ENCODE data around the gene FANCC. TPM values are rescaled to one million over a fixed set of nuclear protein-coding genes. Genes with fewer than 3 reads are reported as not detected.

Gene FANCC
- total RNA-seq, 2 experiments from 2014 or later: 5.7 to 6.3 TPM

GRCh38 chr9:95135756-95136155 is 181.8 kb downstream of the FANCC start:
- DNase-seq (no peak), ATAC-seq (ENCODE audit: poor library complexity) (no peak)
- Mint-ChIP-seq H3K27ac (no peak overlapping the region), H3K4me1 (ENCODE audit: low read depth) (no peaks in the 10 kb centered on the region), H3K27me3 (no peaks in the 10 kb centered on the region), H3K4me3 (no peak overlapping the region), H3K36me3 (ENCODE audit: low read depth) (peaks cover 5% of the 10 kb centered on the region), H3K9me3 (no peaks in the 10 kb centered on the region)
- no peak for TF ChIP-seq CTCF (IDR thresholded peaks at IDR 0.05)
- ChIA-PET POLR2A (no interaction called here), CTCF (no interaction called here)
- Histone ChIP-seq H3K4me3 (ENCODE audit: low read length) (no peak overlapping the region), H3K27ac (ENCODE audit: low read depth in 1 of 2, low read length in 2 of 2) (no peak overlapping the region), H3K27me3 (ENCODE audit: control insufficient read depth in 1 of 2, insufficient read depth in 2 of 2, low read length in 2 of 2) (no peaks in the 10 kb centered on the region), H3K36me3 (ENCODE audit: insufficient read depth, low read length) (no peaks in the 10 kb centered on the region), H3K9me3 (ENCODE audit: control insufficient read depth in 1 of 2, insufficient read depth in 1 of 2, low read length in 2 of 2) (no peaks in the 10 kb centered on the region), H3K4me1 (ENCODE audit: insufficient read depth, low read length) (peaks cover 2% of the 10 kb centered on the region)
- intact Hi-C loops (cut with DNase I, micrococcal nuclease): no loop called here

DNA sequence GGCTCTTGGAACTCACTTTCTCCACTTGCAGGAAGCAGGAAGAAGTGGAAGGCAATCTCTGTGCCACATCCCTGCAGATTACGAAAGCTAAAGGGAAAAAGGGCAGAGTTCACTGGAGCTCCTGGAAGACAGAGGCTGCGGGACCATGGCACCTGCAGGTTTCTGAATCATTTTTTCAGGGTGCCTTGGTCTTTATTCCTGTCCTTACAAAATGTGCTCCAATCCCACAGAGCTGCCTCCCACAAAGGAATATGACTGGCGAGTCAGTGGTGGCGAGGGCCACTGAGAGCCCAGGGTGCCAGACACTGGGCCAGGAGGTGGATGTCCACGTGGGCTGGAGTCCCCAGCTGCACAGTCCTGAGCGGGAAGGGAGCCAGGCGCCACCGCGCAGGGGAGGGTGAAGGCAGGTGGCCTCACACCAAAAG is 183.0 kb downstream of the FANCC start:
- Mint-ChIP-seq H3K4me3 (no peak overlapping the region), H3K27ac (no peak overlapping the region), H3K4me1 (ENCODE audit: low read depth) (no peaks in the 10 kb centered on the region), H3K9me3 (no peaks in the 10 kb centered on the region), H3K36me3 (ENCODE audit: low read depth) (peaks cover 5% of the 10 kb centered on the region), H3K27me3 (no peaks in the 10 kb centered on the region)
- Histone ChIP-seq H3K27ac (ENCODE audit: low read depth in 1 of 2, low read length in 2 of 2) (no peak overlapping the region), H3K9me3 (ENCODE audit: control insufficient read depth in 1 of 2, insufficient read depth in 1 of 2, low read length in 2 of 2) (no peaks in the 10 kb centered on the region), H3K4me1 (ENCODE audit: insufficient read depth, low read length) (peaks cover 2% of the 10 kb centered on the region), H3K36me3 (ENCODE audit: insufficient read depth, low read length) (no peaks in the 10 kb centered on the region), H3K27me3 (ENCODE audit: control insufficient read depth in 1 of 2, insufficient read depth in 2 of 2, low read length in 2 of 2) (no peaks in the 10 kb centered on the region), H3K4me3 (ENCODE audit: low read length) (no peak overlapping the region)
- ChIA-PET POLR2A (no interaction called here), CTCF (interaction anchor here (1.3 kb wide), 1 partner anchor 453 kb away, joined by 6 read pairs; no protein-coding TSS in a partner anchor)
- ATAC-seq (ENCODE audit: poor library complexity): no peak
- no peak for DNase-seq
- intact Hi-C loops (cut with DNase I, micrococcal nuclease): no loop called here
- no peak for TF ChIP-seq CTCF (IDR thresholded peaks at IDR 0.05)

DNA sequence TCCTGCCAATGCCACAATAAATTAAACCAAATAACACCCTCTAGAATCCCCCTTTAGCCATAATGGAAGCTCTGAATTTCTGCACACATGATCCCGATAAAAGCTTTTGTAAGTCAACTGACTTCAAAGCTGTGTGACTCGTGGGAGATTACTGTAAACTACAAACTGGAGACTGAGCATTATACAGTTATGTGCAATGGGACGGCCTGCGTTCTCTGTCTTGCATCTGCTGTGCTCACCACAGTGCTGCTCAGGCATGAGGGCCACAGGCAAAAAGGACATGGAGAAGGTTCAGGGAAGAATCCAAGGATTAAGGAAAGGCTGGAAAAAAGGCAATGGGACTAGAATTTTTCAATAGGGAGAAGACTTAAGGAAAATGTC is 184.2 kb downstream of the FANCC start:
- intact Hi-C loops (cut with DNase I, micrococcal nuclease): no loop called here
- H3K27ac Mint-ChIP-seq: no peak overlapping the region
- H3K4me1 Mint-ChIP-seq (ENCODE audit: low read depth): no peaks in the 10 kb centered on the region
- H3K4me3 ChIP-seq (ENCODE audit: low read length): no peak overlapping the region
- H3K36me3 ChIP-seq (ENCODE audit: insufficient read depth, low read length): no peaks in the 10 kb centered on the region
- ATAC-seq (ENCODE audit: poor library complexity): no peak
- TF ChIP-seq CTCF (IDR thresholded peaks at IDR 0.05): no peak
- no peaks in the 10 kb centered on the region for H3K27me3 Mint-ChIP-seq
- DNase-seq: no peak
- H3K4me3 Mint-ChIP-seq: no peak overlapping the region
- no peaks in the 10 kb centered on the region for H3K27me3 ChIP-seq (ENCODE audit: control insufficient read depth in 1 of 2, insufficient read depth in 2 of 2, low read length in 2 of 2)
- peaks cover 5% of the 10 kb centered on the region for H3K36me3 Mint-ChIP-seq (ENCODE audit: low read depth)
- no peaks in the 10 kb centered on the region for H3K9me3 ChIP-seq (ENCODE audit: control insufficient read depth in 1 of 2, insufficient read depth in 1 of 2, low read length in 2 of 2)
- ChIA-PET CTCF (no interaction called here), POLR2A (no interaction called here)
- H3K4me1 ChIP-seq (ENCODE audit: insufficient read depth, low read length): peaks cover 2% of the 10 kb centered on the region
- H3K9me3 Mint-ChIP-seq: no peaks in the 10 kb centered on the region
- H3K27ac ChIP-seq (ENCODE audit: low read depth in 1 of 2, low read length in 2 of 2): no peak overlapping the region
